ENCODE measurements around the gene RAB5A.

- no peak for TF ChIP-seq SP1 (IDR thresholded peaks at IDR 0.05)
- TF ChIP-seq ZNF384 (IDR thresholded peaks at IDR 0.05) = no peak
- no peak for TF ChIP-seq FOXM1 (IDR thresholded peaks at IDR 0.05; ENCODE audit: borderline replicate concordance)
- no peak for TF ChIP-seq ELF4 (IDR thresholded peaks at IDR 0.05)
- no peak for TF ChIP-seq ARNT (IDR thresholded peaks at IDR 0.05)
- TF ChIP-seq NFRKB (IDR thresholded peaks at IDR 0.05) = no peak
- TF ChIP-seq FOXA1 (IDR thresholded peaks at IDR 0.05) = no peak
- TF ChIP-seq BHLHE40 (IDR thresholded peaks at IDR 0.05; ENCODE audit: borderline replicate concordance) = no peak
- TF ChIP-seq SUZ12 (IDR thresholded peaks at IDR 0.05) = no peak
- no peak for TF ChIP-seq PKNOX1 (IDR thresholded peaks at IDR 0.05)
- no peak for TF ChIP-seq FOXK2 (IDR thresholded peaks at IDR 0.05)
- no peak for TF ChIP-seq LEF1 (IDR thresholded peaks at IDR 0.05; ENCODE audit: borderline replicate concordance)
- TF ChIP-seq TARDBP (IDR thresholded peaks at IDR 0.05) = no peak
- TF ChIP-seq HDGF (IDR thresholded peaks at IDR 0.05; ENCODE audit: borderline replicate concordance) = no peak
These were observed 65.3 kb downstream of the RAB5A start, which contains the start of gene PP2D1 for GRCh38 chr3:20012164-20012563.
